Medulla oblongata (tissue), 1 donor: ENCODE measurements around the gene MGA.

ENCODE experiments used
- DNase-seq: peaks from one replicate; pipeline ENCODE4 v3.0.0-alpha.2; 2015; ENCODE audit errors: extremely low spot score

Gene MGA

GRCh38 chr15:41658689-41659088, 1.5 kb upstream of the MGA start:
- no peak for DNase-seq

DNA sequence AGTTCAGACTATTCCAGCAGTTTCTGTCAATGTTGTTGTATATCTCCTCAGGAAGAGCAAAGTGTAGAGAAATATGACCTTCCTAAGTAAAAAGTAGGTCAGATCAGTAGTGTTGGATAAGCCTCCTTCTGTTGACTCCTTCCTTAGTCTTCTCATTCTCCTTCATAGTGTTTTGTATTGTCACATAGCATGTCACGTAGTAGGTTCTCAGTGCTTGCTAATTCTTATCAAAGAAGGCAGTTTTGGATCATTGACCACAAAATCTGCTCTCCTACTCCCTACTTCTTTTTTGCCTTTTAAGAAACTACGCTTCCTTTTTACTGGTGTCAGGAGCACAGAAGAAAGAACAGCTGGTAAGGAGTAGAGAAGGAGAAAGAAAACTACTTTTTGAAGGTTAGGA, 1.0 kb upstream of the MGA start:
- DNase-seq, result no peak

DNA sequence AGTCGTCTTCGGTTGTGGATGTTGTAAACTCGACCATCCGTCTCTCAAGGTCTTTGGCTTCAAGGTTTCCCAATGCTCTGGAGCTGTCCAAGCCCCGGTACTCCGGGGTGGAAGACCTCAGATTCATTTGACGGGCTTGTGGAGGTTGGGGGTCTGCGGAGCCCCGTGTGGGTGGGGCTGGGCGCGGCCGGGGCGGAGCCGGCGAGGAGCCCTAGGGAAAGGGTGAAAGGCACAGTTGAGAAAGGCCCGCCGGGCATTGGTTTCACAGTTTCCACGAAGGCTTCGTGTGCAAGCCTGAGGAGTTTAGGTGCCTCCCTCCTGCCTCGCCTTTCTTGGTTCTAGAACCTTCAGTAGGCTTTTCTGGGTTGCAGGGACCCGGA, 360 bp upstream of the MGA start:
- DNase-seq, result no peak

- DNase-seq, result no peak
These were observed 893 bp downstream of the MGA start for GRCh38 chr15:41661078-41661517.

GRCh38 chr15:41661518-41662225, 1.5 kb downstream of the MGA start:
- DNase-seq, result peak; percentile 90

DNA sequence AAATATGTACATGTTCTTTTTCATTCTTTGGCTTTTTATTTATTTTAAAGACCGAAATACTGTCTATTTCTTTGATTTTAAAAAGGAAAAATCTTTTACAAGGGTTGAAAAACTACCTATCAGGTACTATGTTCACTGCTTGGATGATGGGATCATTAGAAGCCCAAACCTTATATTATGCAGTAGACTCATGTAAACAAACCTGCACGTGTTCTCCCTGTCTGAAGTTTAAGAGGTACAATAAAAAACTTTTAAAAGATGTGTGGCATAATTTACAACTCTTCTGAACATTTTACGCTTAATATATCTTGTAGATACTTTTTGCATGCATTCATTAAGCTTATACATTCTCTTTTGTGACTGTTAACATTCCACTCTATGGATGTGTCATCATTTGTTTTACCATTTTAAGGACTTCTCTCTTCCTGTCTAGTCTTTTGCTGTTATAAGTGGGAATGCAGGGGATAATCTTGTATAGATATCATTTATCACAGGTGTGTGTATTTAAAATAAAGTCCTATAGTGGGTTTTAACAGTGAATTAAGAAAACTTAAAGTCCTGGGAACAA, 6.2 kb downstream of the MGA start:
- no peak for DNase-seq

DNA sequence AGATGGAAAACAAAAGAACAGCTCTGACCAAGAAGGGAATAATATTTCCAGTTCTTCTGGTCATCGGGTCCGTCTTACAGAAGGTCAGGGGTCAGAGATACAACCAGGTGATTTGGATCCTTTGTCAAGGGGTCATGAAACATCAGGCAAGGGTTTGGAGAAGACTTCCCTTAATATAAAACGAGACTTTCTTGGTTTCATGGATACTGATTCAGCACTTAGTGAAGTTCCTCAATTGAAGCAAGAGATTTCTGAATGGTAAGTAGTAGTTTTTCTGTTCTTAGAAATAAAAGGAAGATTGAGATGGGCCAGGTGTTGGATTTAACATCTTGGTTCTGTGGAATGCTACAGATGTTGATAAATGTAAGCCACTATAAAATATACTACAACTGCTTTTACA, 9.5 kb downstream of the MGA start:
- DNase-seq, result no peak

GRCh38 chr15:41671656-41672648, 11.7 kb downstream of the MGA start:
- no peak for DNase-seq

GRCh38 chr15:41675337-41675736, 15.1 kb downstream of the MGA start:
- DNase-seq, result no peak

DNA sequence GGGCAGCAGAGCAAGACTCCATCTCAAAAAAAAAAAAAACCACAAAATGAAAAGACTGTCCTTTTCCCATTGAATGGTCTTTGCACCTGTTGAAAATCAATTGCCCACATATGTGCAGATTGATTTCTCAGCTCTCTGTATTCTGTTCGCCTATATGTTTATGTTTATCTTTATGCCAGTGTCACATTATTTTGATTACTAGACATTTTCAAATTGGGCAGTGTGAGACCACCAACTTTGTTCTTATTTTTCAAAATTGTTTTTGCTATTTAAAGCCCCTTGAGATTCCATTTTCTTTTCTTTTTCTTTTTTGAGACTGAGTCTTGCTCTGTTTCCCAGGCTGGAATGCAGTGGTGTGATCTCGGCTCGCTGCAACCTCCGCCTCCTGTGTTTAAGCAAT, 18.5 kb downstream of the MGA start:
- no peak for DNase-seq

- no peak for DNase-seq
These were observed 23.8 kb downstream of the MGA start for GRCh38 chr15:41683955-41684354.

- DNase-seq, result no peak
These were observed 28.5 kb downstream of the MGA start for GRCh38 chr15:41688671-41689070.

GRCh38 chr15:41689083-41689482, 28.9 kb downstream of the MGA start:
- no peak for DNase-seq

GRCh38 chr15:41689834-41690233, 29.6 kb downstream of the MGA start:
- DNase-seq, result no peak

DNA sequence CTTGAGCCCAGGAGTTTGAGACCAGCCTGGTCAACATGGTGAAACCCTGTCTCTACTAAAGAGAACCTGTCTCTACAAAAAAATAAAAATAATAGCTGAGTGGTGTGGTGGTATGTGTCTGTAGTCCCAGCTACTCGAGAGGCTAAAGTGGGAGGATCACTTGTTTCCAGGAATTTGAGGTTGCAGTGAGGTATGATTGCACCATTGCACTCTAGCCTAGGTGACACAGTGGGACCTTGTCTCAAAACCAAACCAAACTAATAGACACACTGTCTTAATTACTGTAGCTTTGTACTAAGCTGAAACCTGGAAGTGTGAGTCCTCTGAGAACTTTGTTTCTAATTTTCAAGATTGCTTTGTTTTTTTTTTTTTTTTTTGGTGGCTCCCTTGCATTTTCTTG, 30.4 kb downstream of the MGA start:
- no peak for DNase-seq

DNA sequence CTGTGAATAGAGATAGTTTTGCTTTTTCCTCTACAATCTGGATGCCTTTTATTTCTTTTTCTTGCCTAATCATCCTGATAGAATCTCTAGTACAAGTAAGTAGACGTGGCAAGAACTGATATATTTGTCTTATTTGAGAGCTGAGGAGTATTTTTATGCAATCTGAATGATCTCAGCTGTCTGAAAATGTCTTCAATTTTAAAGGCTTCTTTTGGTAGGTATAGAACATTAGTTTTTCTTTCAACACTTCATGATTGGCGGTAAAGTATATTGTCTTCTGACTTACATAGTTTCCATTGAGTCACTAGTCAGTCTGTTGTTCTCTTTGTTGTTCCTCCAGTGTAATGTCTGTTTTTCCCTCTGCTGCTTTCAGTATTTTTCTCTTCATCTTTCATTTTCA, 31.3 kb downstream of the MGA start:
- DNase-seq, result no peak

- no peak for DNase-seq
These were observed 31.8 kb downstream of the MGA start for GRCh38 chr15:41692049-41692448.

GRCh38 chr15:41693757-41694156, 33.6 kb downstream of the MGA start:
- DNase-seq, result no peak

DNA sequence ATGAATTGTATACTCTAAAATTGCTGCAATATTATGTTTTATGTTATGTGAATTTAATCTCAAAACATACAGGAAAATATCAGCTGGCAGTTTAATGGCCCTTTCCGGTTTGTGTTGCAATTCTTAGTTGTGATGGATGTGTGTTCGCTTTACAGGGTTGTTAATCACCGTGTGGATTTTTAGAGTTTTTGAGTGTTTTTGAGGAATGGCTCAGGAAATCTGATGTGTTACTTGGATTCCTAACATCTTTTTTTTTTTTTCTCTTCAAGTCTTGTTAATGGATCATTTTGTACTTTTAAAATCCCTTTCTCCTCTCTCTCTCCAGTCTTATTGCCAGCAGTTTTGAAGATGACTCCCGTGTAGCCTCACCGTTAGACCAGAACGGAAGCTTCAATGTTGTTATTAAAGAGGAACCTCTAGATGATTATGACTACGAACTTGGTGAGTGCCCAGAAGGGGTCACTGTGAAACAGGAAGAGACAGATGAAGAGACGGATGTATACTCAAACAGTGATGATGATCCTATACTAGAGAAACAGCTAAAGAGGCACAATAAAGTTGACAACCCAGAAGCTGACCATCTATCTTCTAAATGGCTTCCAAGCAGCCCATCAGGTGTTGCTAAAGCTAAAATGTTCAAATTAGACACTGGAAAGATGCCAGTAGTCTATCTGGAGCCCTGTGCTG, 35.7 kb downstream of the MGA start:
- peak; percentile 35 for DNase-seq

DNA sequence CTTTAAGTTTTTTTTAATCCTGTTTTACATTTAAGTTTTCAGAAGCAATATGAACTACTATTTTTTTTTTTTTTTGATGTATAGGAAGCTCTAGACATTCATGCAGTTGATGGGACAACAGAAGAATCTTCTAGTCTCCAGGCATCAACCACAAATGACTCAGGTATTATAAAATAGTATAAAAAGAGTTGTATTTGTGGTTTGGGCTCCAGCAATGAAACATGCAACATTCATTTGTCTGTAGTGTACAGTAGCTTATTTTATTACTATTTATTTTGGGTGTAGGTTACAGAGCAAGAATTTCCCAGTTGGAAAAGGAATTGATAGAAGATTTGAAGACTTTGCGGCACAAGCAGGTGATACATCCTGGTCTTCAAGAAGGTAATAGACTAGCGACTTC, 38.6 kb downstream of the MGA start:
- no peak for DNase-seq

DNA sequence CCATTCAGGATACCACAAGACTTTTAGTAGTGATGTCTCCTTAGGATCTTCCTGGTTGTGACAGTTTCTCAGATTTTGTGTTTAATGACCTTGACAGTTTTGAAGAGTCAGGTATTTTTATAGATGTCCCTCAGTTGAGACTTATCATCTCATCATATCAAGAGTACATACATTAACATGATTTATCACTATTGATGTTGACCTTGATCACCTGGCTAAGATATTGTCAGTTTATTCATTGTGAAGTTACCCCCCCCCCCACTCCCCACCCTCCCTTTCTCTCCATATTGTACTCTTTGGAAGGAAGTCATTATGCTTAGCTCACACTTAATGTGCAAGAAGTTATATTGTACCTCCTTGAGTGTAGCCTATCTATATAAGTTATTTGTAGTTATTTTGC, 42.9 kb downstream of the MGA start:
- no peak for DNase-seq

- peak; percentile 65 for DNase-seq
These were observed 52.8 kb downstream of the MGA start for GRCh38 chr15:41713047-41713446.
